ENCODE data around the gene FIP1L1. TPM values are rescaled to one million over a fixed set of nuclear protein-coding genes. Genes with fewer than 3 reads are reported as not detected.

Gene FIP1L1
- total RNA-seq, 1 experiment from 2014 or later = 47.6 TPM

DNA sequence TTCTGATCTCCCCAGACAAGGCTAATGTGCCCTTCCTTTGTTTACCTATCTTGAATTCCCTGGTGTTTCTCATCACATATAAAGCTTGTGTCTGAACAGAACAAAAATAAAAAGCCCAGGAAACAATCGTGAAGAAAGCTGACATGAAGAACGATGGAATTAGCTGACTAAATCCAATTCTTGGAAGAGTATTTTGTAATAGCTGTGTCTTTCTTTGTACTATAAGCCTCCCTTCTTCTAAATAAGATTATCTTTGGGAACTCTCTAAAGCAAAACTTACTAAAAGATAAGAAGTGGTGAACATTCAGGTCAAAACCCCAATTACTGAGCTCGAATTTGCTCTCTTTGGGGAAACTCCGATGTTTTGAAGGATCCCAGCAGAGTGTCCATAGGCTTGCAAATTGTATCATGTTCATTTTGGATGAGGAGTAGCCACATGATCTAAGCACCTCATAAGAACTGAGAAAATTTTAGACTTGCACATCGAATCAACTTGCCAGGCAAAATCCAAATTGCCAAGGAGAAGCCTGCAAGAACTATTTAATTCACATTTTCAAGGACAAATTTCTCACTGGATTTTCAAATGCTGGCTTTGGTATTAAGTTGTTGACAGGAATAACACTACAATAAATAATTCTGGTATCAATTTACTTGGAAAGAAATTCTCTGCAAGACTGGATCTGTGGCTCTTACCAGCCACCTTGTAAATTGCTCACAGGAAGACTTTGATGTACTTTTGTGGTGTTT, 107.6 kb downstream of the FIP1L1 start:
- CTCF ChIA-PET = interaction anchor here (0.6 to 2.1 kb wide), 5 partner anchors 8 to 748 kb away, joined by 3 to 4 read pairs (median 3); no protein-coding TSS in a partner anchor
- no peak for ATAC-seq

GRCh38 chr4:53485658-53486040, 108.2 kb downstream of the FIP1L1 start:
- no peak overlapping the region for H3K4me3 Mint-ChIP-seq
- H3K27me3 Mint-ChIP-seq (ENCODE audit: low read depth) = no peaks in the 10 kb centered on the region
- no peaks in the 10 kb centered on the region for H3K36me3 Mint-ChIP-seq
- no peak for TF ChIP-seq PRRX2 (CRISPR knock-in tag; IDR thresholded peaks at IDR 0.05)
- no peak for TF ChIP-seq ZNF138 (CRISPR knock-in tag; conservative IDR thresholded peaks at IDR 0.05)
- TF ChIP-seq ZNF281 (CRISPR knock-in tag; IDR thresholded peaks at IDR 0.05) = no peak
- TF ChIP-seq GABPB1 (CRISPR knock-in tag; IDR thresholded peaks at IDR 0.05) = no peak
- TF ChIP-seq NR2C2 (CRISPR knock-in tag; IDR thresholded peaks at IDR 0.05) = no peak
- CTCF ChIA-PET = interaction anchor here (1.4 to 2.1 kb wide), 3 partner anchors 9 to 747 kb away, joined by 3 to 4 read pairs (median 4); no protein-coding TSS in a partner anchor
- ATAC-seq (no peak), DNase-seq (ENCODE audit: low spot score) (no peak)
- no peak overlapping the region for H3K27ac Mint-ChIP-seq
- POLR2A ChIA-PET = interaction anchor here (0.6 to 1.4 kb wide), 2 partner anchors 9 to 18 kb away, joined by 3 to 4 read pairs; no protein-coding TSS in a partner anchor
- H3K4me1 Mint-ChIP-seq = peaks cover 17% of the 10 kb centered on the region
- H3K9me3 Mint-ChIP-seq = peaks cover 5% of the 10 kb centered on the region; the same call in 1 of the 2 replicates

More for the DNA sequence above, 107.6 kb downstream of the FIP1L1 start:
- no peak overlapping the region for H3K4me3 Mint-ChIP-seq
- peaks cover 16% of the 10 kb centered on the region for H3K4me1 Mint-ChIP-seq
- POLR2A ChIA-PET = interaction anchor here (1.4 kb wide), 1 partner anchor 8 kb away, joined by 4 read pairs; no protein-coding TSS in a partner anchor
- peaks cover 5% of the 10 kb centered on the region; the same call in 1 of the 2 replicates for H3K9me3 Mint-ChIP-seq
- no peak overlapping the region for H3K27ac Mint-ChIP-seq
- H3K27me3 Mint-ChIP-seq (ENCODE audit: low read depth) = no peaks in the 10 kb centered on the region
- no peak for TF ChIP-seq RORB (CRISPR knock-in tag; IDR thresholded peaks at IDR 0.05)
- TF ChIP-seq, protein P1, sequence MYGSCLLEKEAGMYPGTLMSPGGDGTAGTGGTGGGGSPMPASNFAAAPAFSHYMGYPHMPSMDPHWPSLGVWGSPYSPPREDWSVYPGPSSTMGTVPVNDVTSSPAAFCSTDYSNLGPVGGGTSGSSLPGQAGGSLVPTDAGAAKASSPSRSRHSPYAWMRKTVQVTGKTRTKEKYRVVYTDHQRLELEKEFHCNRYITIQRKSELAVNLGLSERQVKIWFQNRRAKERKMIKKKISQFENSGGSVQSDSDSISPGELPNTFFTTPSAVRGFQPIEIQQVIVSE (CRISPR knock-in tag; IDR thresholded peaks at IDR 0.05; ENCODE audit: borderline replicate concordance) = no peak
- TF ChIP-seq, protein P2, sequence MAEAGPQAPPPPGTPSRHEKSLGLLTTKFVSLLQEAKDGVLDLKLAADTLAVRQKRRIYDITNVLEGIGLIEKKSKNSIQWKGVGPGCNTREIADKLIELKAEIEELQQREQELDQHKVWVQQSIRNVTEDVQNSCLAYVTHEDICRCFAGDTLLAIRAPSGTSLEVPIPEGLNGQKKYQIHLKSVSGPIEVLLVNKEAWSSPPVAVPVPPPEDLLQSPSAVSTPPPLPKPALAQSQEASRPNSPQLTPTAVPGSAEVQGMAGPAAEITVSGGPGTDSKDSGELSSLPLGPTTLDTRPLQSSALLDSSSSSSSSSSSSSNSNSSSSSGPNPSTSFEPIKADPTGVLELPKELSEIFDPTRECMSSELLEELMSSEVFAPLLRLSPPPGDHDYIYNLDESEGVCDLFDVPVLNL (CRISPR knock-in tag; IDR thresholded peaks at IDR 0.05; ENCODE audit: borderline replicate concordance, low read depth) = no peak
- no peak for TF ChIP-seq ATF6 (CRISPR knock-in tag; IDR thresholded peaks at IDR 0.05)
- no peak for TF ChIP-seq SMAD3 (CRISPR knock-in tag; IDR thresholded peaks at IDR 0.05; ENCODE audit: borderline replicate concordance)
- TF ChIP-seq E2F1 (CRISPR knock-in tag; IDR thresholded peaks at IDR 0.05) = no peak
- no peak for TF ChIP-seq KAT7 (CRISPR knock-in tag; IDR thresholded peaks at IDR 0.05; ENCODE audit: borderline replicate concordance)
- no peak for DNase-seq (ENCODE audit: low spot score)
- H3K36me3 Mint-ChIP-seq = no peaks in the 10 kb centered on the region

GRCh38 chr4:53487766-53488165, 110.3 kb downstream of the FIP1L1 start:
- Mint-ChIP-seq H3K27me3 (ENCODE audit: low read depth) (no peaks in the 10 kb centered on the region), H3K36me3 (no peaks in the 10 kb centered on the region), H3K9me3 (no peaks in the 10 kb centered on the region), H3K4me1 (peaks cover 14% of the 10 kb centered on the region), H3K4me3 (no peak overlapping the region), H3K27ac (no peak overlapping the region)
- ATAC-seq (no peak), DNase-seq (ENCODE audit: low spot score) (no peak)
- POLR2A ChIA-PET = no interaction called here
- CTCF ChIA-PET = interaction anchor here (1.1 kb wide), 1 partner anchor 114 kb away, joined by 3 read pairs; no protein-coding TSS in a partner anchor
- TF ChIP-seq, protein P3, sequence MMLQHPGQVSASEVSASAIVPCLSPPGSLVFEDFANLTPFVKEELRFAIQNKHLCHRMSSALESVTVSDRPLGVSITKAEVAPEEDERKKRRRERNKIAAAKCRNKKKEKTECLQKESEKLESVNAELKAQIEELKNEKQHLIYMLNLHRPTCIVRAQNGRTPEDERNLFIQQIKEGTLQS (CRISPR knock-in tag; conservative IDR thresholded peaks at IDR 0.05) = no peak
- TF ChIP-seq SP1 (CRISPR knock-in tag; conservative IDR thresholded peaks at IDR 0.05) (no peak), ZNF317 (CRISPR knock-in tag; IDR thresholded peaks at IDR 0.05; ENCODE audit: borderline replicate concordance, low read depth) (no peak), ATF6 (CRISPR knock-in tag; IDR thresholded peaks at IDR 0.05) (no peak), NR2C2 (CRISPR knock-in tag; IDR thresholded peaks at IDR 0.05) (no peak)
- TF ChIP-seq, protein P4, sequence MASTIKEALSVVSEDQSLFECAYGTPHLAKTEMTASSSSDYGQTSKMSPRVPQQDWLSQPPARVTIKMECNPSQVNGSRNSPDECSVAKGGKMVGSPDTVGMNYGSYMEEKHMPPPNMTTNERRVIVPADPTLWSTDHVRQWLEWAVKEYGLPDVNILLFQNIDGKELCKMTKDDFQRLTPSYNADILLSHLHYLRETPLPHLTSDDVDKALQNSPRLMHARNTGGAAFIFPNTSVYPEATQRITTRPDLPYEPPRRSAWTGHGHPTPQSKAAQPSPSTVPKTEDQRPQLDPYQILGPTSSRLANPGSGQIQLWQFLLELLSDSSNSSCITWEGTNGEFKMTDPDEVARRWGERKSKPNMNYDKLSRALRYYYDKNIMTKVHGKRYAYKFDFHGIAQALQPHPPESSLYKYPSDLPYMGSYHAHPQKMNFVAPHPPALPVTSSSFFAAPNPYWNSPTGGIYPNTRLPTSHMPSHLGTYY (CRISPR knock-in tag; IDR thresholded peaks at IDR 0.05) = no peak

Data from WTC11 (cell line).